Measurements from ENCODE around the gene KSR1. TPM values are rescaled to one million over a fixed set of nuclear protein-coding genes. Genes with fewer than 3 reads are reported as not detected.
A peak's percentile ranks its signal among the peaks of the same experiment; 100 is the strongest.

KSR1 gene
- total and polyA plus RNA-seq, 12 donors = 16.0 to 50.4 (median 38.5) TPM

GRCh38 chr17:27548369-27548768 lies 92.1 kb downstream of the KSR1 start:
- Histone ChIP-seq H3K27ac (no peak overlapping the region), H3K36me3 (replicated peaks in 1 of 2) (no peaks in the 10 kb centered on the region), H3K9me3 (replicated peaks in 1 of 3) (no peaks in the 10 kb centered on the region), H3K27me3 (no peaks in the 10 kb centered on the region), H3K4me1 (replicated peaks in 1 of 2) (peaks cover 14 to 33% of the 10 kb centered on the region in 2 donors), H3K4me3 (no peak overlapping the region)
- 95 to 97% (median 96%) methylated on average over 7 of the region's 7 CpGs for WGBS, 4 donors
- no peak for DNase-seq
- intact Hi-C loops (cut with DNase I) = no loop called here
- TF ChIP-seq CTCF (IDR thresholded peaks at IDR 0.05) = no peak
- TF ChIP-seq POLR2A (IDR thresholded peaks at IDR 0.05) = no peak

GRCh38 chr17:27549251-27549893 lies 93.1 kb downstream of the KSR1 start:
- no peaks in the 10 kb centered on the region for H3K36me3 ChIP-seq (replicated peaks in 1 of 2)
- WGBS, 4 donors = 42 to 49% (median 42%) methylated on average over 9 to 10 of the region's 10 CpGs
- no peak for TF ChIP-seq POLR2A (IDR thresholded peaks at IDR 0.05)
- TF ChIP-seq CTCF (IDR thresholded peaks at IDR 0.05) = no peak
- H3K4me3 ChIP-seq = no peak overlapping the region
- H3K27me3 ChIP-seq = no peaks in the 10 kb centered on the region
- peaks cover 15 to 43% of the 10 kb centered on the region in 2 donors for H3K4me1 ChIP-seq (replicated peaks in 1 of 2)
- H3K9me3 ChIP-seq (replicated peaks in 1 of 3) = no peaks in the 10 kb centered on the region
- peak; percentile 66 to 91 (median 88) for DNase-seq
- H3K27ac ChIP-seq = peak overlapping the region in 4 of 5 donors; percentile 18 to 45 (median 22)
- intact Hi-C loops (cut with DNase I) = no loop called here

GRCh38 chr17:27550291-27550930 lies 94.2 kb downstream of the KSR1 start:
- no peaks in the 10 kb centered on the region for H3K9me3 ChIP-seq (replicated peaks in 1 of 3)
- no peaks in the 10 kb centered on the region for H3K36me3 ChIP-seq (replicated peaks in 1 of 2)
- DNase-seq = no peak
- WGBS, 4 donors = 96 to 98% (median 97%) methylated on average over 5 to 13 of the region's 13 CpGs
- no peaks in the 10 kb centered on the region for H3K27me3 ChIP-seq
- peak overlapping the region in 1 of 5 donors; percentile 19 for H3K27ac ChIP-seq
- no peak overlapping the region for H3K4me3 ChIP-seq
- intact Hi-C loops (cut with DNase I) = no loop called here
- H3K4me1 ChIP-seq (replicated peaks in 1 of 2) = peaks cover 16 to 45% of the 10 kb centered on the region in 2 donors
- TF ChIP-seq CTCF (IDR thresholded peaks at IDR 0.05) (no peak), POLR2A (IDR thresholded peaks at IDR 0.05) (no peak)

- WGBS, 4 donors = 71 to 85% (median 84%) methylated on average over 3 of the region's 3 CpGs
- TF ChIP-seq POLR2A (IDR thresholded peaks at IDR 0.05) (no peak), CTCF (IDR thresholded peaks at IDR 0.05) (no peak)
- Histone ChIP-seq H3K36me3 (replicated peaks in 1 of 2) (no peaks in the 10 kb centered on the region), H3K4me1 (replicated peaks in 1 of 2) (peaks cover 10 to 39% of the 10 kb centered on the region in 2 donors), H3K9me3 (replicated peaks in 1 of 3) (no peaks in the 10 kb centered on the region), H3K27me3 (no peaks in the 10 kb centered on the region), H3K27ac (no peak overlapping the region), H3K4me3 (no peak overlapping the region)
- no peak for DNase-seq
- intact Hi-C loops (cut with DNase I) = no loop called here
Observed at GRCh38 chr17:27550974-27551505, 94.8 kb downstream of the KSR1 start.
